ENCODE measurements around the gene XKR7.
"Not testable (repeated sequence)": the region's sequence is repeated elsewhere in the genome, so short reads cannot be mapped to it uniquely, and the experiment has no call there.

Gene XKR7

DNA sequence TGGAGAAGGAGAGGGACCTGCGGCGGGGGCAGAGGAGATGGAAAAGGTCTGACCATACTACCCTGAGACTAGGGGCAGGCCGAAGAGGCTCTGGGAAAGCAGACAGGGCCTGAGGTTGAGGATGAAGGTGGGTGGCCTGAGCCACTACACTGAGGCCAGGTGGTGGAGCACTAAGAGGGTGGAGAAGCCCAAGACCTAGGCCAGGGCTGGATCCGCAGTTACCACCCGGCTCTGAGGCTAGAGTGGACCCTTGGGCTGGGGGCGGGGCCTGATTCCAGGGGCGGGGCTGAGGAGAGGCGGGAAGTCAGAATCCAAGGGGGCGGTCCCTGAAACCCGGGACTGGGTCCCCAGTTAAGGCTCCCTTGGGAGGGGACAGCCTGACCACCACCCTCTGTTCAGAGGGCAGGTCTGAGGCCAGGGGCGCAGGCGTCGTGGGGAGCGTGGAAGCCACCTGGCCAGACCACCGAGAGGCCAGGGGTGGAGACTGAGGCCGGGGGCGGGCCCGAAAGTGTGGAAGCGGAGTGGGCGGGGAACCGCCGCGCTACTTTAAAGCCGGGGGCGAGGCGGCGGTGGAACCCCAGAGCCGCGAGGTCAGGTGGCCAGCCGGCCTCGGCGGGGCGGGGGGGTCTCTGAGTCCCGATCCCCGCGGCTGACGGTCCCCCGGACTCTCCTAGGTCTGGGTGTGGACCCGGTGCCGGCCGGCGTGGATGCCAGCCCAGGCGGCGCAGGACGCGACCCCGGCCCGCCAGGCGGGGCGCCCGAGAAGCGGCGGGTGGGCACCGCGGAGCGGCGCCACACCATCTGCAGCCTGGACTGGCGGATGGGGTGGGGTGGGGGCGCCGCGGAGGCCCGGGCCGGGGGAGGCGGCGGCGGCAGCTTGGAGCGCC, 50.6 kb downstream of the XKR7 start:
- DNase-seq = peak; percentile 24

DNA sequence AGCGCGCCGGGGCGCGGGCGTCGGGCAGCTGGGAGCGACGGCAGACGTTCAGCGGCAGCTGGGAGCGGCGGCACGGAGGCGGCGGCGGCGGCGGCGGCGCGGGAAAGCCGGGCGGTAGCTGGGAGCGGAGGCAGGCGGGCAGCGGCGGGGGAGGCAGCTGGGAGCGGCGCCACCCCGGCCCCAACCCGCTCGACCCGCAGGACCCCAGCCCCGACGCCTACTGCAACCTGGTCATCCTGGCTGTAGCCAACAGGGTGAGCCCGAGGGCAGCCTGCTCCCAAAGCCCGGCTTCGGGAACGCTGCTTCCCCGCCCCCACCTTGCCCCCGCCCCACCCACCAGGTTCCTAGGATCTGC, 51.2 kb downstream of the XKR7 start:
- DNase-seq = no peak

- no peak for DNase-seq
Observed at GRCh38 chr20:32019563-32020463, 51.9 kb downstream of the XKR7 start.

DNA sequence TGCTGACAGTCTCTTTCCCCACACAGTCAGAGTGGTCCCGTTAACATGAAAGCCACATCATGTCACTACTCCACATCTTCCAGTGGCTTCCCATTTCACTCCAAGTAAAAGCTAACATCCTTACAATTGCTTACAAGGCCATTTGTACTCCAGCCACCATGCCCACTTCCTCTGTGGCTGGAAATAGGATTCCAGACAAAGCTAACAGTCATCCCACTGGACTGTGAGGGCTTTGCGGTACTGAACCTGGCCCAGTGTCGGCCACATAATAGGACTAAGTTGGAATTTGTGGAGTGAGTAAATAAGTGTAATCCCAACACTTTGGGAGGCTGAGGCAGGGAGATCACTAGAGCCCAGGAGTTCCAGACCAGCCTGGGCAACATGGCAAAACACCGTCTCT, 53.1 kb downstream of the XKR7 start:
- DNase-seq = no peak

DNA sequence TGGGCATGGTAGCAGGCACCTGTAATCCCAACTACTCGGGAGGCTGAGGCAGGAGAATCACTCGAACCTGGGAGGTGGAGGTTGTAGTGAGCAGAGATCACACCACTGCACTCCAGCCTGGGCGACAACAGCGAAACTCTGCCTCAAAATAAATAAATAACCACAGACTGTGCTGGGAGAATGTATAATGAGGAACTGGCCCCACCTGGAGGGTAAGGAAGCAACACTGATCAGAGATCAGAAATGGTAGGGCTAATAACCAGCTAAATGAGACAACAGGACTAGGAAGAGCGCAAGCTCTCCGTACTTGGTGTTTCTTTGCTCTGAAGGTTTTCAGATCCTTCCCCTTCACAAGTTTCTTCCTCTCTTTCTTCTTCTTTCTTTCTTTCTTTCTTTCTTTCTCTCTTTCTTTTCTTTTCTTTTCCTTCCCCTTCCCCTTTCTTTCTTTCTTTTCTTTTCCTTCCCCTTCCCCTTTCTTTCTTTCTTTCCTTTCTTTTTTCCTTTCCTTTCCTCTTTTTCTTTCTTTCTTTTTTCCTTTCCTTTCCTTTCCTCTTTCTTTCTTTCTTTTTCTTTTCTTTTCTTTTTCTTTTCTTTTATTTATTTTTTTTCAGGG, 56.8 kb downstream of the XKR7 start:
- no peak for DNase-seq

DNA sequence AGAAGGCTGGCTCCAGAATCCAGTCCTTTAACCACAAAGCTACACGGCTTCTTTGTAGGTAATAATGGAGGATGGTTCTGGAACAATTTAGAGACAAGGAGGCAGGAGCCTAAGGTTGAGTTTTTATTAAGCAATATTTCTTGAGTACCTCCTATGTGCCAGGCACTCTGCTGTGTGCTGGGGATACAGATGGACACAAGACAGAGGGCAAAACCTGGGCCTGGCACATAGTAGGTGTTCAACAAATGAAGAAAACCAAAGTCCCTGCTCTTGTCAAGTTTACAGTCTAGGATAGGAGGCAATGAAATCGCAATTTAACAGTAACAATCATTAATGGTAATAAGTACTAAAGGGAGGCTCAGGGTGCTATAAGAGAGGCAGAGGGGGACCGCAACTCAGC, 59.7 kb downstream of the XKR7 start:
- DNase-seq = no peak

DNA sequence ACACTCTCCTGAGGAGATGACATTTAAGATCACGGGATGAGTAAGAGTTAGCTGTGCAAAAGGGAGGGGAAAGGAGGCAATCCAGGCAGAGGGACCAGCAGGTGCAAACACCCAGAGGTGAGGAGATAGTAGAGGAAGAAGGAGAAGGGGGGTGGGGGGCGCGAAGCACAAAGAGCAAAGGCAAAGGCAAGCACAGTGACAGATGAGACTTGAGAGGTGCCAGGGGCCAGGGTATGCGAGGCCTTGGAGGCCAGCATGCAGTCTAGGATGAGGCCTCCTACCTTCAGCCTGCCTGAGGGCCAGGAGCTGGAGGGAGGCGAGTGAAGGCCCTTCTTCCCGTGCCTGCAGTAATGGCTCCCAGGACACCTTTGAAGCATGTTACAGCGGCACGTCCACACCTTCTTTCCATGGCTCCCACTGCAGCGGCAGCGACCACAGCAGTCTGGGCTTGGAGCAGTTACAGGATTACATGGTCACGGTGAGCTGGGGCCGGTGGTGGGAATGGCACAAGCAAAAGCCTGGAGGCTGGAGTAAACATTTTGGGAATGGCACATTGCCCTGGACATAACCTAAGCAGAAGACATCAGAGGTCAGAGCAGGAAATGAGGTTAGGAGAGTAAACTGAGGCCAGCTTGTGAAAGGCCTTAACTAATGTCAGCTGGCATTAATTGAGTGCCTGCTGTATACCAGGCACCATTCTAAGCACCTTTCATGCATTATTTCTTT, 60.9 kb downstream of the XKR7 start:
- DNase-seq = no peak

- DNase-seq = no peak
Observed at GRCh38 chr20:32029561-32029960, 61.6 kb downstream of the XKR7 start.

DNA sequence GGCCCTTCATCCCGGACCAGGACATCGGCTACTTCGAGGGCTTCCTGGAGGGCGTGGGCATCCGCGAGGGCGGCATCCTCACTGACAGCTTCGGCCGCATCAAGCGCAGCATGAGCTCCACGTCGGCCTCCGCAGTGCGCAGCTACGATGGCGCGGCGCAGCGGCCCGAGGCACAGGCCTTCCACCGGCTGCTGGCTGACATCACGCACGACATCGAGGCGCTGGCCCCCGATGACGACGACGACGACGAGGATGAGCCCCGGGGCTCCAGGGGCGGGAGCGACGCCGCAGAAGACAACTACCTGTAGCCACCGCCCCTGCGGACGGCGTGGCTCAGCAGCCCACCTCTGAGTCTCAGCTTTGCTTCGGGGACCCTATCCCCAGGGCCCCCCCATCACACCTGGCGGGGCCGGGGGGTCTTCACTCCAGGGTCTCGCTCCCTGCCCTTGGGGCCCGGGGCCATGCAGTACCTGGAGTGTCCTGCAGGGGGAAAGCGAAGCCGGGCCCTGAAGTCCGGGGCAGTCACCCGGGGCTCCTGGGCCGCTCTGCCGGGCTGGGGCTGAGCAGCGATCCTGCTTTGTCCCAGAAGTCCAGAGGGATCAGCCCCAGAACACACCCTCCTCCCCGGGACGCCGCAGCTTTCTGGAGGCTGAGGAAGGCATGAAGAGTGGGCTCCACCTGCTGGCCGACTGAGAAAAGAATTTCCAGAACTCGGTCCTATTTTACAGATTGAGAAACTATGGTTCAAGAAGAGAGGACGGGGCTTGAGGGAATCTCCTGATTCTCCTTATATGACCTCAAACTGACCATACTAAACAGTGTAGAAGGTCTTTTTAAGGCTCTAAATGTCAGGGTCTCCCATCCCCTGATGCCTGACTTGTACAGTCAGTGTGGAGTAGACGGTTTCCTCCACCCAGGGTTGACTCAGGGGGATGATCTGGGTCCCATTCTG, 63.3 kb downstream of the XKR7 start:
- DNase-seq = peak; percentile 16

DNA sequence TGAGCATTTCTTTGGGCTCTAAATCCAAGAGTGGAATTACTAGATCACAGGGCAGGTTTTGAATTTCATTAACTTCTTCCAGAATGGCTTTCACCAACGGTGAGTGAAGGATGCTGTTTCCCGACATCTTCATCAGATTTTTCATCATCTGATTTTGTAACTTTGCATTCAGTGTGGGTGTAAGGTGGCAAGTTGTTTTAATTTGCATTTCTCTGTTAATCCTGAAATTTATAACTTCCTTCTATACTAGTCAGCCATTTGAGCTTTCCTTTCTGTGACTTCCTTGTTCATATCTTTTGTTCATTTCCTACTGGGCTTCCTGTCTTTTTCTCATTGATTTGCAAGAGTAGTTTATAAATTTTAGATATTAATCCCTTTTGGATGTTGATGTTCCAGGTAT, 65.4 kb downstream of the XKR7 start:
- DNase-seq = no peak

DNA sequence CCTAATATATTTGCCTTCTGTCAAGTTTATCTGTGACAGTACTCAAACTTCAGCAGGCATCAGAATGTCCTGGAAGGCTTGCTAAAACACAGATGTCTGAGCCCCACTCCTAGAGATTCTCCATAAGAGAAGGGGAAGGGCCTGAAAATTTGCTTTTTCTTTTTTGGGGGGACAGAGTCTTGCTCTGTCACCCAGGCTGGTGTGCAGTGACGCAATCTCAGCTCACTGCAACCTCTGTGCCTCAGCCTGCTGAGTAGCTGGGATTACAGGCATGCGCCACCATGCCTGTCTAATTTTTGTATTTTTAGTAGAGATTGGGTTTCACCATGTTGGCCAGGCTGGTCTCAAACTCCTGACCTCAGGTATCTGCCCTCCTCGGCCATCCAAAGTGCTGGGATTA, 65.8 kb downstream of the XKR7 start:
- not testable (repeated sequence) for DNase-seq

GRCh38 chr20:32034581-32035425, 66.9 kb downstream of the XKR7 start:
- DNase-seq = no peak

DNA sequence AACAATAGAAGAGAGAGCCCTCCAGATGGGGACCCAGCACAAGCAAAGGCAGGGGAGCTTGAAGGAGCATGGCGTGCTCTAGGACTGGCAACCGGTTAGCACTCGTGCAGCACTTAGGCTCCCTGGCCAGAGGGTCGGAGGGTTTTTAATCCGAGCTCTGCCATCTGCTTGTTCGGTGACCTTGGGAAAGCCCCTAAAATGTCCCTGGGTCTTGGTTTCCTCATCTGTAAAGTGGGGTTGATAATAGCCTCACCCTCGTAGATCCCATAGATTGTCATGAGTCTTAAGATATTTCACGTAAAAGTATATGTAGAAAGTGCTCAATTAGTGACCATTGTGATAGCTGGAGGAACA, 67.5 kb downstream of the XKR7 start:
- DNase-seq = no peak

GRCh38 chr20:32036252-32036651, 68.3 kb downstream of the XKR7 start:
- no peak for DNase-seq

DNA sequence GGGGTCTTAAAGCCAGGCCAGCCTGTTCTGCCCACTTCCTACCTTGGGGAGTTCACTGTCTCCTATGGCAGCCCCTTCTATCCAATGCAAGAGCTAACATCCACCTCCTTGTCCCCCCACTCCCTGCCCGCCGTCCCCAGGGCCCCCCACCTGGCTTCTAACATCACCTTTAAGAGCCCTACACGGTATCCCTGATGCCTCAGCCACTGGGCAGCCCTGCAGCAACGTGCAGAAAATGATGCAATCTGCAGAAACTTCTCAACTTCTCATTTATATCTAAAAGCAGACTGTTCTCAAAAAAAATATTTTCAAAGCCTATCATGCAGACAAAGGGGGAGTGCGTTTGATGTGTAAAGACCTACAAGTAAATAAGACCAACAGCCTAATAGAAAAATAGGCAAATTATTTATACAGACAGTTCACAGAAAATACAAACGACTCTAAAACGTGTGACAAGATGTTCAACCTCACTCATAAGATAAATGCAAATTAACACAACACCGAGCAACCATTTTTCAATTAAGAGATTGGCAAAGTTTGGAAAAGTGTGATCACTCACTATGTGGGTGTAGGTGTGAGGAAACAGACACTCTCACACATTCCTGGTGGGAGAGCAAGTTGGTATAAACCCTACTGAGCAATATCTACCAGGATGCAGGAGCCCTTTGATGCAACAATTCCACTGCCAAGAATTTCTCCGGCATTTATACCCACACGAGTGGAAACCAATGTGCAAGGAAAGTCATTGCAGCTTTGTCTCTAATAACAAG, 69.0 kb downstream of the XKR7 start:
- DNase-seq = no peak

- no peak for DNase-seq
Observed at GRCh38 chr20:32037929-32038328, 70.0 kb downstream of the XKR7 start.

DNA sequence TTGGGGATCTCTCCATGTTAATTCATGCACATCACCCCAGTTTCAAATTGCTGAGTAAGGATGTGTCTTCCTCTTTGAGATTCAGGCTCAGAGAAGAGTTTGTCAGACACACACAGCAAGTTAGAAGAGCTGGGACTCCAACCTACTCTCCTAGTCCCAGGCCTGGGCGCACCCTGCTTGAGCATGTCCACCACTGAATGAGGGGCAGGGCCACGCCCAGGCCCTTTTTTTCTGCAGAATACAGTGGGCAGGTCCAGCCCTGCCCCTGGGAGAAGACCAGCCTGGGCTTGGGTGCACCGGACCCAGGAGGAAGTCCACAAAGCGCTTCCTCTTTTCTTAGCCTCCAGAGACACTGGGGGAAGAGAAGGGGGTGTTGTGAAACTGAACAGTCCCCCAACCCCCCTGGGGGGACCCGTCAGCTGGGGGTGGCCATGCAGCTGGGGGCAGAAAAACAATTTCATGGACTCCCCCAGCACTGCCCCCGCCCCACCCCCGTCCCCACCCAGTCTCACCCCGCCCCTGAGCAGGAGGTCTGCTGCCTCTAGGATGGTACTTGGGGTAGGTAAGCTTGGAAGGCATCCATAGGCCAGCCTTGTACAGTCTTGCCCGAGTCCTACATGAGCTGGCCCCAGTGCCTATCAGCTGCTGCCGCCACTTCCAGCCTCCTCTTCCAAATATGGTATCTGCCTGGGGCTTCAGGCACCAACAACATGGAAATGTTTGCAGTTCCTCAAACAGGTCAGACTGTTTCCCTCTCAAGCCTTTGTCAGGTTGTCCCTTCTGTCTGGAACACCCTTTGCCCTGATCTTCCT, 72.4 kb downstream of the XKR7 start:
- DNase-seq = no peak

- no peak for DNase-seq
Observed at GRCh38 chr20:32045999-32046398, 78.0 kb downstream of the XKR7 start.

- DNase-seq = no peak
Observed at GRCh38 chr20:32050324-32050841, 82.4 kb downstream of the XKR7 start.
